ENCODE measurements around the gene EFR3B.
"Not testable (repeated sequence)": the region's sequence is repeated elsewhere in the genome, so short reads cannot be mapped to it uniquely, and the experiment has no call there.

Gene EFR3B

GRCh38 chr2:25002066-25002465, 39.8 kb upstream of the EFR3B start:
- no peak for TF ChIP-seq CTCF (IDR thresholded peaks at IDR 0.05; ENCODE audit: extremely low read depth, missing control alignments)
- DNase-seq (ENCODE audit: low spot score): no peak

- no peak for DNase-seq (ENCODE audit: low spot score)
- no peak for TF ChIP-seq CTCF (IDR thresholded peaks at IDR 0.05; ENCODE audit: extremely low read depth, missing control alignments)
Measured at GRCh38 chr2:25009954-25010353, 31.9 kb upstream of the EFR3B start.

GRCh38 chr2:25011342-25011741, 30.5 kb upstream of the EFR3B start:
- not testable (repeated sequence) for DNase-seq (ENCODE audit: low spot score)

GRCh38 chr2:25014631-25015030, 27.2 kb upstream of the EFR3B start:
- TF ChIP-seq CTCF (IDR thresholded peaks at IDR 0.05; ENCODE audit: extremely low read depth, missing control alignments): no peak
- no peak for DNase-seq (ENCODE audit: low spot score)

GRCh38 chr2:25018681-25019080, 23.2 kb upstream of the EFR3B start:
- no peak for DNase-seq (ENCODE audit: low spot score)
- no peak for TF ChIP-seq CTCF (IDR thresholded peaks at IDR 0.05; ENCODE audit: extremely low read depth, missing control alignments)

- no peak for DNase-seq (ENCODE audit: low spot score)
- no peak for TF ChIP-seq CTCF (IDR thresholded peaks at IDR 0.05; ENCODE audit: extremely low read depth, missing control alignments)
Measured at GRCh38 chr2:25021791-25022362, 20.0 kb upstream of the EFR3B start.

- DNase-seq (ENCODE audit: low spot score): no peak
- TF ChIP-seq CTCF (IDR thresholded peaks at IDR 0.05; ENCODE audit: extremely low read depth, missing control alignments): no peak
Measured at GRCh38 chr2:25023333-25023732, 18.5 kb upstream of the EFR3B start.

- no peak for TF ChIP-seq CTCF (IDR thresholded peaks at IDR 0.05; ENCODE audit: extremely low read depth, missing control alignments)
- DNase-seq (ENCODE audit: low spot score): no peak
Measured at GRCh38 chr2:25025229-25026007, 16.5 kb upstream of the EFR3B start.

Data from GM20000 (cell line).